Keratinocyte (primary cell): ENCODE measurements around the gene CPED1. TPM values are rescaled to one million over a fixed set of nuclear protein-coding genes. Genes with fewer than 3 reads are reported as not detected.
"Not testable (repeated sequence)": the region's sequence is repeated elsewhere in the genome, so short reads cannot be mapped to it uniquely, and the experiment has no call there.

ENCODE experiments used
- DNase-seq: peaks from one replicate; pipeline ENCODE4 v3.0.0-alpha.2; 2011; ENCODE audit warnings: low read depth, missing footprints, low spot score
- FAIRE-seq: peaks from 2 replicates; lab custom pipeline; 2011; peaks lifted over from hg19 to GRCh38; lab: Jason Lieb, UNC
- H2AFZ ChIP-seq: 2 replicates; pipeline ENCODE4 v1.6.0; 2012; ENCODE audit warnings: low read length, control low read depth, inconsistent platforms; ENCODE audit not compliant: control insufficient read depth
- H3K27ac ChIP-seq: 2 replicates; pipeline ENCODE4 v1.5.1; 2011; ENCODE audit warnings: low read length; ENCODE audit not compliant: control insufficient read depth, insufficient read depth
- H3K27me3 ChIP-seq: 3 replicates; pipeline ENCODE4 v1.6.0; 2011; ENCODE audit warnings: low read length; ENCODE audit not compliant: control insufficient read depth, insufficient read depth; ENCODE audit errors: extremely low read depth
- H3K36me3 ChIP-seq, 2 experiments: 2 replicates in 1 of 2; 3 replicates in 1 of 2; pipeline ENCODE4 v1.5.1; 2011; ENCODE audit warnings: low read length in 2 of 2, mild to moderate bottlenecking in 1 of 2; ENCODE audit not compliant: control insufficient read depth in 2 of 2, insufficient read depth in 2 of 2; ENCODE audit errors: extremely low read depth in 1 of 2
- H3K4me1 ChIP-seq: 3 replicates; pipeline ENCODE4 v1.5.1; 2011; ENCODE audit warnings: low read length; ENCODE audit not compliant: control insufficient read depth, insufficient read depth; ENCODE audit errors: extremely low read depth
- H3K4me2 ChIP-seq: 3 replicates; pipeline ENCODE4 v1.6.0; 2011; ENCODE audit warnings: low read depth, low read length; ENCODE audit not compliant: control insufficient read depth, insufficient read depth; ENCODE audit errors: extremely low read depth
- H3K4me3 ChIP-seq, 3 experiments: fragments of 200-600 bp in 1 of 3; sonication (generic) in 1 of 3; 2 replicates in 2 of 3; 3 replicates in 1 of 3; pipeline ENCODE4 v1.5.1; 2011 to 2016; ENCODE audit warnings: low read length in 3 of 3, mild to moderate bottlenecking in 3 of 3, control low read depth in 2 of 3, inconsistent platforms in 1 of 3, low read depth in 1 of 3, mixed read lengths in 1 of 3, mixed run types in 1 of 3, moderate library complexity in 1 of 3; ENCODE audit not compliant: control insufficient read depth in 2 of 3, insufficient read depth in 2 of 3; ENCODE audit errors: extremely low read depth in 1 of 3
- H3K79me2 ChIP-seq: 2 replicates; pipeline ENCODE4 v1.6.0; 2012; ENCODE audit warnings: low read length; ENCODE audit not compliant: control insufficient read depth, insufficient read depth
- H3K9ac ChIP-seq: 3 replicates; pipeline ENCODE4 v1.6.0; 2011; ENCODE audit warnings: low read length; ENCODE audit not compliant: control insufficient read depth, insufficient read depth; ENCODE audit errors: extremely low read depth
- H3K9me1 ChIP-seq: 3 replicates; pipeline ENCODE4 v1.6.0; 2011; ENCODE audit warnings: low read length; ENCODE audit not compliant: control insufficient read depth, insufficient read depth; ENCODE audit errors: extremely low read depth
- H3K9me3 ChIP-seq: 2 replicates; pipeline ENCODE4 v1.5.1; 2012; ENCODE audit warnings: low read depth, low read length; ENCODE audit not compliant: control insufficient read depth
- H4K20me1 ChIP-seq: 3 replicates; pipeline ENCODE4 v1.6.0; 2011; ENCODE audit warnings: low read length; ENCODE audit not compliant: control insufficient read depth, insufficient read depth; ENCODE audit errors: extremely low read depth
- CTCF ChIP-seq, 3 experiments: IDR thresholded peaks in 1 of 3; conservative IDR thresholded peaks in 1 of 3; optimal IDR thresholded peaks in 1 of 3; 2 replicates in 2 of 3; 3 replicates in 1 of 3; pipeline versions ENCODE3 to v1.5.1; 2011; ENCODE audit warnings: low read length in 3 of 3, mild to moderate bottlenecking in 3 of 3, moderate library complexity in 2 of 3, control low read depth in 1 of 3, inconsistent platforms in 1 of 3; ENCODE audit not compliant: insufficient read depth in 2 of 3; ENCODE audit errors: extremely low read depth in 1 of 3
- EZH2 ChIP-seq: IDR thresholded peaks from one replicate; pipeline ENCODE4 v1.6.1; 2012; ENCODE audit warnings: inconsistent platforms, mild to moderate bottlenecking, low read length, moderate library complexity
- dilution Hi-C: fragments of 300-500 bp; cut with MboI; formaldehyde crosslinking; loops from one replicate; pipeline ENCODE4 v1.7.0; 2020; ENCODE audit warnings: low sequenced_read_pairs; ENCODE audit not compliant: extremely low pct_ligation_motif_present
- polyA plus RNA-seq, 5 experiments: library from polyadenylated mRNA; depleted of rRNA in 3 of 5; stranded (reverse) in 3 of 5; stranded (forward) in 1 of 5; unstranded in 1 of 5; fragments of >200 nt; gene quantifications; 1 replicate in 1 of 5; 2 replicates in 3 of 5; 3 replicates in 1 of 5; pipeline versions ENCODE4 v1.2.1 to v1.2.3, GENCODE V29; 2011 to 2012; ENCODE audit warnings: missing spikeins in 2 of 5, low read depth in 1 of 5, low replicate concordance in 1 of 5

Gene CPED1
- polyA plus RNA-seq, 1 donor (not counting 4 experiments of a cell fraction or from before 2014, with no cell fraction given) = 0.62 TPM

GRCh38 chr7:121071662-121072061 lies 83.2 kb downstream of the CPED1 start:
- Histone ChIP-seq H3K27ac (no peak overlapping the region), H3K4me3 (no peak overlapping the region), H3K9me1 (no peaks in the 10 kb centered on the region), H3K36me3 (no peaks in the 10 kb centered on the region), H3K79me2 (no peaks in the 10 kb centered on the region), H3K4me1 (peaks cover 16% of the 10 kb centered on the region), H3K27me3 (no peaks in the 10 kb centered on the region), H3K9me3 (no peaks in the 10 kb centered on the region), H3K9ac (no peak overlapping the region), H4K20me1 (no peaks in the 10 kb centered on the region), H3K4me2 (no peak overlapping the region), H2AFZ (no peak overlapping the region)
- FAIRE-seq = no peak
- dilution Hi-C loops = no loop called here
- DNase-seq = no peak
- no peak for TF ChIP-seq EZH2

- no peak for DNase-seq
- no peak overlapping the region for H2AFZ ChIP-seq
- no peak overlapping the region for H3K4me3 ChIP-seq
- no peaks in the 10 kb centered on the region for H3K36me3 ChIP-seq
- H4K20me1 ChIP-seq = no peaks in the 10 kb centered on the region
- no peak overlapping the region for H3K27ac ChIP-seq
- no peaks in the 10 kb centered on the region for H3K9me1 ChIP-seq
- H3K9me3 ChIP-seq = no peaks in the 10 kb centered on the region
- no peak overlapping the region for H3K9ac ChIP-seq
- H3K4me1 ChIP-seq = peaks cover 16% of the 10 kb centered on the region
- H3K79me2 ChIP-seq = no peaks in the 10 kb centered on the region
- TF ChIP-seq EZH2 (no peak), CTCF (optimal IDR thresholded peaks at IDR 0.05 in 1 of 3, IDR thresholded peaks at IDR 0.05 in 1 of 3, conservative IDR thresholded peaks at IDR 0.05 in 1 of 3; ENCODE audit: extremely low read depth in 1 of 3, insufficient read depth in 2 of 3, low read length in 3 of 3) (no peak)
- no peak overlapping the region for H3K4me2 ChIP-seq
- no peak for FAIRE-seq
- no peaks in the 10 kb centered on the region for H3K27me3 ChIP-seq
- dilution Hi-C loops = no loop called here
Observed at GRCh38 chr7:121072826-121073225, 84.3 kb downstream of the CPED1 start.

- H3K4me1 ChIP-seq = peaks cover 16% of the 10 kb centered on the region
- no peaks in the 10 kb centered on the region for H3K9me1 ChIP-seq
- FAIRE-seq (peak; percentile 20), DNase-seq (no peak)
- no peak for TF ChIP-seq CTCF (optimal IDR thresholded peaks at IDR 0.05 in 1 of 3, IDR thresholded peaks at IDR 0.05 in 1 of 3, conservative IDR thresholded peaks at IDR 0.05 in 1 of 3; ENCODE audit: extremely low read depth in 1 of 3, insufficient read depth in 2 of 3, low read length in 3 of 3)
- TF ChIP-seq EZH2 = no peak
- H4K20me1 ChIP-seq = no peaks in the 10 kb centered on the region
- H3K9ac ChIP-seq = no peak overlapping the region
- no peaks in the 10 kb centered on the region for H3K9me3 ChIP-seq
- H3K79me2 ChIP-seq = no peaks in the 10 kb centered on the region
- no peak overlapping the region for H3K27ac ChIP-seq
- no peaks in the 10 kb centered on the region for H3K27me3 ChIP-seq
- no peak overlapping the region for H3K4me3 ChIP-seq
- dilution Hi-C loops = no loop called here
- no peaks in the 10 kb centered on the region for H3K36me3 ChIP-seq
- no peak overlapping the region for H3K4me2 ChIP-seq
- H2AFZ ChIP-seq = no peak overlapping the region
Observed at GRCh38 chr7:121073463-121074099, 85.1 kb downstream of the CPED1 start.

GRCh38 chr7:121075424-121075841 lies 86.9 kb downstream of the CPED1 start:
- H3K4me2 ChIP-seq, H3K79me2 ChIP-seq, dilution Hi-C loops, H3K27me3 ChIP-seq, H3K27ac ChIP-seq, H3K9me1 ChIP-seq, H2AFZ ChIP-seq, H3K9ac ChIP-seq, H3K9me3 ChIP-seq, FAIRE-seq, H4K20me1 ChIP-seq, DNase-seq, H3K4me3 ChIP-seq, H3K36me3 ChIP-seq: not testable (repeated sequence)
- H3K4me1 ChIP-seq = peaks cover 16% of the 10 kb centered on the region
